ENCODE data around the gene PTPRZ1.

The PTPRZ1 gene

GRCh38 chr7:121924269-121925186 is 51.6 kb downstream of the PTPRZ1 start:
- in situ Hi-C loops (cut with MboI; ENCODE audit: low sequenced_read_pairs, unreplicated experiment), result no loop called here

GRCh38 chr7:121931149-121931902 is 58.4 kb downstream of the PTPRZ1 start:
- in situ Hi-C loops (cut with MboI; ENCODE audit: low sequenced_read_pairs, unreplicated experiment), result no loop called here
- TF ChIP-seq CTCF (IDR thresholded peaks at IDR 0.05; ENCODE audit: borderline replicate concordance, control extremely low read depth, extremely low read depth, insufficient read depth, missing control alignments), result no peak
- no peak for DNase-seq (ENCODE audit: low spot score)

More at GRCh38 chr7:121924269-121925186, 51.6 kb downstream of the PTPRZ1 start:
- no peak for DNase-seq (ENCODE audit: low spot score)
- TF ChIP-seq CTCF (IDR thresholded peaks at IDR 0.05; ENCODE audit: borderline replicate concordance, control extremely low read depth, extremely low read depth, insufficient read depth, missing control alignments), result no peak

GRCh38 chr7:121932768-121933167 is 59.8 kb downstream of the PTPRZ1 start:
- in situ Hi-C loops (cut with MboI; ENCODE audit: low sequenced_read_pairs, unreplicated experiment), result no loop called here

GRCh38 chr7:121936951-121937623 is 64.1 kb downstream of the PTPRZ1 start:
- no peak for DNase-seq (ENCODE audit: low spot score)
- TF ChIP-seq CTCF (IDR thresholded peaks at IDR 0.05; ENCODE audit: borderline replicate concordance, control extremely low read depth, extremely low read depth, insufficient read depth, missing control alignments), result no peak
- in situ Hi-C loops (cut with MboI; ENCODE audit: low sequenced_read_pairs, unreplicated experiment), result no loop called here

More at GRCh38 chr7:121932768-121933167, 59.8 kb downstream of the PTPRZ1 start:
- no peak for DNase-seq (ENCODE audit: low spot score)
- TF ChIP-seq CTCF (IDR thresholded peaks at IDR 0.05; ENCODE audit: borderline replicate concordance, control extremely low read depth, extremely low read depth, insufficient read depth, missing control alignments), result no peak

GRCh38 chr7:121938429-121938996 is 65.6 kb downstream of the PTPRZ1 start:
- DNase-seq (ENCODE audit: low spot score), result no peak
- in situ Hi-C loops (cut with MboI; ENCODE audit: low sequenced_read_pairs, unreplicated experiment), result no loop called here
- TF ChIP-seq CTCF (IDR thresholded peaks at IDR 0.05; ENCODE audit: borderline replicate concordance, control extremely low read depth, extremely low read depth, insufficient read depth, missing control alignments), result no peak

GRCh38 chr7:121940918-121941317 is 68.0 kb downstream of the PTPRZ1 start:
- no peak for DNase-seq (ENCODE audit: low spot score)
- in situ Hi-C loops (cut with MboI; ENCODE audit: low sequenced_read_pairs, unreplicated experiment), result no loop called here
- no peak for TF ChIP-seq CTCF (IDR thresholded peaks at IDR 0.05; ENCODE audit: borderline replicate concordance, control extremely low read depth, extremely low read depth, insufficient read depth, missing control alignments)

Measured in GM13976 (cell line).